Chondrocyte (in vitro differentiated cells): Measurements from ENCODE around the gene CEP68. TPM values are rescaled to one million over a fixed set of nuclear protein-coding genes. Genes with fewer than 3 reads are reported as not detected.

ENCODE experiments used
- DNase-seq: peaks from one replicate; pipeline ENCODE4 v3.0.0; 2021; ENCODE audit warnings: mixed read lengths, low spot score
- H3K27ac Mint-ChIP-seq: one replicate; pipeline ENCODE4 v1.8.0; 2021; ENCODE audit warnings: mild to moderate bottlenecking, moderate library complexity, mixed read lengths; ENCODE audit not compliant: unreplicated experiment
- H3K27me3 Mint-ChIP-seq: 2 replicates; pipeline ENCODE4 v1.8.0; 2021; ENCODE audit warnings: low read depth, mixed read lengths
- H3K36me3 Mint-ChIP-seq: 2 replicates; pipeline ENCODE4 v1.8.0; 2021; ENCODE audit warnings: low read depth, mixed read lengths
- H3K4me1 Mint-ChIP-seq: 2 replicates; pipeline ENCODE4 v1.8.0; 2021; ENCODE audit warnings: low read depth, mild to moderate bottlenecking, mixed read lengths
- H3K4me3 Mint-ChIP-seq: one replicate; pipeline ENCODE4 v1.8.0; 2021; ENCODE audit warnings: mild to moderate bottlenecking, moderate library complexity, mixed read lengths; ENCODE audit not compliant: unreplicated experiment
- H3K9me3 Mint-ChIP-seq: 2 replicates; pipeline ENCODE4 v1.8.0; 2021; ENCODE audit warnings: low read depth, mixed read lengths
- CTCF ChIP-seq: fragments of 200-600 bp; sonication (generic); IDR thresholded peaks from 2 replicates; pipeline ENCODE4 v1.5.0; 2021; ENCODE audit warnings: antibody characterized with exemption, mild to moderate bottlenecking, moderate library complexity
- total RNA-seq: library from RNA; stranded (reverse); gene quantifications from 3 replicates; pipeline ENCODE4 v1.2.1, GENCODE V29; 2021

Gene CEP68
- total RNA-seq, 1 donor from 2014 or later = 12.2 TPM

DNA sequence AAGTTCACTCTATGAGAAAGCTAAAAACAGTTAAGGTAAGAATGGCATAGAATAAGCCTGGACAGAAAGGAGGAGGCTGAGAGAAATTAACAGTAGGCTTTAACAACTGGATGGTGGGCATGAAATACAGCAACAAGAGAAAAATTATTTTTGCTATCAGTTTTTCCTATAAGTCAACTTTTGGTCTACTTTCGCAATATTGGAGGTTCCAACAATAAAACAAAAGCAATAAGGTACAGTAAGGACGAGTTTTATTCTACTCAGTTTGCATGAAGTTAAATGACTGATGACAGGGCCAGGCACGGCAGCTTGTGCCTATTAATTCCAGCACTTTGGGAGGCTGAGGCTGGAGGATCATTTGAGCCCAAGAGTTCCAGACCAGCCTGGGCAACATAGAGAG is 56.4 kb downstream of the CEP68 start:
- Mint-ChIP-seq H3K4me1 (peaks cover 42% of the 10 kb centered on the region), H3K27ac (peak overlapping the region; percentile 6), H3K4me3 (no peak overlapping the region), H3K9me3 (no peaks in the 10 kb centered on the region), H3K36me3 (no peaks in the 10 kb centered on the region), H3K27me3 (no peaks in the 10 kb centered on the region)
- DNase-seq = no peak
- no peak for TF ChIP-seq CTCF

- no peak for TF ChIP-seq CTCF
- peaks cover 46% of the 10 kb centered on the region for H3K4me1 Mint-ChIP-seq
- H3K27ac Mint-ChIP-seq = no peak overlapping the region
- no peak overlapping the region for H3K4me3 Mint-ChIP-seq
- no peaks in the 10 kb centered on the region for H3K9me3 Mint-ChIP-seq
- no peaks in the 10 kb centered on the region for H3K36me3 Mint-ChIP-seq
- DNase-seq = no peak
- no peaks in the 10 kb centered on the region for H3K27me3 Mint-ChIP-seq
Observed at GRCh38 chr2:65113229-65113628, 57.0 kb downstream of the CEP68 start.

GRCh38 chr2:65113816-65114215 is 57.6 kb downstream of the CEP68 start:
- Mint-ChIP-seq H3K4me1 (peaks cover 46% of the 10 kb centered on the region), H3K27ac (peak overlapping the region; percentile 39), H3K36me3 (no peaks in the 10 kb centered on the region)

GRCh38 chr2:65114921-65115320 is 58.7 kb downstream of the CEP68 start:
- Mint-ChIP-seq H3K9me3 (no peaks in the 10 kb centered on the region), H3K27ac (peak overlapping the region; percentile 4), H3K4me1 (peaks cover 47% of the 10 kb centered on the region), H3K27me3 (no peaks in the 10 kb centered on the region), H3K4me3 (no peak overlapping the region), H3K36me3 (no peaks in the 10 kb centered on the region)
- no peak for TF ChIP-seq CTCF
- DNase-seq = no peak

More at GRCh38 chr2:65113816-65114215, 57.6 kb downstream of the CEP68 start:
- no peaks in the 10 kb centered on the region for H3K9me3 Mint-ChIP-seq
- TF ChIP-seq CTCF = no peak
- no peak overlapping the region for H3K4me3 Mint-ChIP-seq
- H3K27me3 Mint-ChIP-seq = no peaks in the 10 kb centered on the region
- no peak for DNase-seq

- H3K4me3 Mint-ChIP-seq = no peak overlapping the region
- no peaks in the 10 kb centered on the region for H3K27me3 Mint-ChIP-seq
- H3K36me3 Mint-ChIP-seq = no peaks in the 10 kb centered on the region
- DNase-seq = no peak
- peaks cover 48% of the 10 kb centered on the region for H3K4me1 Mint-ChIP-seq
- peak; percentile 12 for TF ChIP-seq CTCF
- H3K27ac Mint-ChIP-seq = peak overlapping the region; percentile 12
- H3K9me3 Mint-ChIP-seq = no peaks in the 10 kb centered on the region
Observed at GRCh38 chr2:65116645-65117044, 60.4 kb downstream of the CEP68 start.
